ENCODE data around the gene CCDC38.

- TF ChIP-seq IKZF1 (conservative IDR thresholded peaks at IDR 0.05) = no peak
- TF ChIP-seq CTCF (IDR thresholded peaks at IDR 0.05 in 2 of 3, conservative IDR thresholded peaks at IDR 0.05 in 1 of 3; ENCODE audit: control insufficient read depth in 2 of 3, extremely low read depth in 1 of 3, insufficient read depth in 1 of 3, low read depth in 3 of 3, low read length in 3 of 3) = no peak
- TF ChIP-seq RAD21 (IDR thresholded peaks at IDR 0.05; ENCODE audit: insufficient read depth, low read depth, low read length) = no peak
- no peak for TF ChIP-seq POLR2AphosphoS5 (IDR thresholded peaks at IDR 0.05; ENCODE audit: low read length)
- no peak for TF ChIP-seq MAX (IDR thresholded peaks at IDR 0.05; ENCODE audit: low read depth, low read length)
- TF ChIP-seq NR2F1 (conservative IDR thresholded peaks at IDR 0.05) = no peak
- no peak for TF ChIP-seq BRCA1 (IDR thresholded peaks at IDR 0.05; ENCODE audit: low read depth, low read length)
Observed at GRCh38 chr12:95852133-95852532, 90.3 kb downstream of the CCDC38 start.

Measured in GM12878 (cell line).